IMR-90 (cell line): ENCODE data around the gene NME4. TPM values are rescaled to one million over a fixed set of nuclear protein-coding genes. Genes with fewer than 3 reads are reported as not detected.

Source experiments
- ATAC-seq: fragments of 200-7000 bp; cut with Tn5 transposase; 2 replicates; pipeline ENCODE4 v1.9.1; 2020; ENCODE audit warnings: low read depth, mild to moderate bottlenecking, moderate library complexity
- BruUV-seq: library from RNA; stranded (reverse); fragments of 400-500 nt; replicated peaks from 2 replicates; lab custom pipeline; 2021; lab: Mats Ljungman, UMichigan
- CTCF ChIA-PET: fragments of 300-600 bp; formaldehyde crosslinking; extraction: SDS; loops from one replicate; lab custom pipeline; 2021; ENCODE audit warnings: antibody characterized with exemption; lab: Yijun Ruan, JAX
- POLR2A ChIA-PET: fragments of 300-600 bp; sonication (Branson Sonifier 250); formaldehyde crosslinking; loops from one replicate; lab custom pipeline; 2022; ENCODE audit warnings: antibody characterized with exemption; ENCODE audit not compliant: unreplicated experiment; lab: Charles Lee
- DNase-seq: peaks from one replicate; pipeline ENCODE4 v3.0.0; 2013
- H2AFZ ChIP-seq: replicated peaks from 2 replicates; pipeline ENCODE3; 2013; ENCODE audit warnings: low read length, mild to moderate bottlenecking; ENCODE audit not compliant: poor library complexity
- H2AK5ac ChIP-seq: 2 replicates; pipeline ENCODE4 v1.6.1; 2013; ENCODE audit warnings: low read depth, low read length, inconsistent platforms
- H2AK9ac ChIP-seq: replicated peaks from 2 replicates; pipeline ENCODE3; 2013; ENCODE audit warnings: mild to moderate bottlenecking, low read depth, low read length, moderate library complexity; ENCODE audit not compliant: poor library complexity
- H2BK120ac ChIP-seq: 2 replicates; pipeline ENCODE4 v1.6.1; 2013; ENCODE audit warnings: low read depth, low read length, inconsistent platforms
- H2BK15ac ChIP-seq: 3 replicates; pipeline ENCODE4 v1.6.1; 2013; ENCODE audit warnings: low read depth, low read length, inconsistent platforms
- H2BK20ac ChIP-seq: 2 replicates; pipeline ENCODE4 v1.6.1; 2013; ENCODE audit warnings: low read depth, mild to moderate bottlenecking, inconsistent platforms, low read length, moderate library complexity
- H2BK5ac ChIP-seq: 2 replicates; pipeline ENCODE4 v1.6.1; 2013; ENCODE audit warnings: mild to moderate bottlenecking, low read depth, low read length, inconsistent platforms; ENCODE audit not compliant: poor library complexity, severe bottlenecking
- H3K14ac ChIP-seq: replicated peaks from 2 replicates; pipeline ENCODE4 v1.6.1; 2013; ENCODE audit warnings: low read depth, low read length, inconsistent platforms
- H3K18ac ChIP-seq: 2 replicates; pipeline ENCODE4 v1.6.1; 2013; ENCODE audit warnings: low read depth, low read length, control low read depth
- H3K23ac ChIP-seq: 2 replicates; pipeline ENCODE4 v1.6.1; 2013; ENCODE audit warnings: low read depth, low read length, inconsistent platforms
- H3K27ac ChIP-seq: 2 replicates; pipeline ENCODE4 v1.5.1; 2013; ENCODE audit warnings: mild to moderate bottlenecking, control low read depth, low read length; ENCODE audit not compliant: insufficient read depth
- H3K27me3 ChIP-seq: 2 replicates; pipeline ENCODE4 v1.6.1; 2013; ENCODE audit warnings: low read length; ENCODE audit not compliant: control insufficient read depth, insufficient read depth
- H3K36me3 ChIP-seq: 2 replicates; pipeline ENCODE4 v1.6.1; 2013; ENCODE audit warnings: low read length, mixed read lengths; ENCODE audit not compliant: control insufficient read depth, insufficient read depth
- H3K4ac ChIP-seq: 2 replicates; pipeline ENCODE4 v1.6.1; 2013; ENCODE audit warnings: low read depth, low read length, inconsistent platforms
- H3K4me1 ChIP-seq: 2 replicates; pipeline ENCODE4 v1.6.1; 2013; ENCODE audit warnings: low read length, mixed read lengths; ENCODE audit not compliant: control insufficient read depth, insufficient read depth
- H3K4me2 ChIP-seq: 2 replicates; pipeline ENCODE4 v1.6.1; 2013; ENCODE audit warnings: low read depth, mild to moderate bottlenecking, control low read depth, low read length, moderate library complexity
- H3K4me3 ChIP-seq: 2 replicates; pipeline ENCODE4 v1.5.1; 2013; ENCODE audit warnings: low read depth, mild to moderate bottlenecking, control low read depth, low read length, moderate library complexity; ENCODE audit not compliant: insufficient read depth
- H3K56ac ChIP-seq: 2 replicates; pipeline ENCODE4 v1.6.1; 2013; ENCODE audit warnings: low read length, inconsistent platforms; ENCODE audit not compliant: insufficient read depth; ENCODE audit errors: extremely low read depth
- H3K79me1 ChIP-seq, 2 experiments: 2 replicates each; pipeline ENCODE4 v1.6.1; 2013; ENCODE audit warnings: low read length in 2 of 2, inconsistent platforms in 1 of 2, low read depth in 1 of 2
- H3K9ac ChIP-seq: 2 replicates; pipeline ENCODE4 v1.6.1; 2013; ENCODE audit warnings: low read depth, low read length, control low read depth
- H3K9me1 ChIP-seq: 2 replicates; pipeline ENCODE4 v1.6.1; 2013; ENCODE audit warnings: low read length, inconsistent platforms; ENCODE audit not compliant: insufficient read depth
- H3K9me3 ChIP-seq: 2 replicates; pipeline ENCODE4 v1.6.1; 2013; ENCODE audit warnings: low read length; ENCODE audit not compliant: control insufficient read depth, insufficient read depth
- H4K20me1 ChIP-seq: 2 replicates; pipeline ENCODE4 v1.6.1; 2013; ENCODE audit warnings: low read length, inconsistent platforms; ENCODE audit not compliant: insufficient read depth
- H4K5ac ChIP-seq: 2 replicates; pipeline ENCODE4 v1.6.1; 2013; ENCODE audit warnings: mild to moderate bottlenecking, low read depth, low read length, control low read depth
- H4K8ac ChIP-seq, 2 experiments: 2 replicates each; pipeline ENCODE4 v1.6.1; 2013; ENCODE audit warnings: low read depth in 2 of 2, low read length in 2 of 2, control low read depth in 1 of 2, inconsistent platforms in 1 of 2
- H4K91ac ChIP-seq: 2 replicates; pipeline ENCODE4 v1.6.1; 2013; ENCODE audit warnings: low read depth, low read length, inconsistent platforms; ENCODE audit not compliant: insufficient read depth
- BHLHE40 ChIP-seq: fragments of 150-350 bp; IDR thresholded peaks from 2 replicates; pipeline ENCODE4 v1.6.1; 2016; ENCODE audit warnings: mild to moderate bottlenecking, low read depth, low read length
- CEBPB ChIP-seq: IDR thresholded peaks from 2 replicates; pipeline ENCODE4 v1.6.1; 2012; ENCODE audit warnings: low read depth, low read length, improper control_type of control experiment
- CHD1 ChIP-seq: IDR thresholded peaks from 2 replicates; pipeline ENCODE4 v1.6.1; 2012; ENCODE audit warnings: low read depth, low read length, improper control_type of control experiment
- CTCF ChIP-seq: conservative IDR thresholded peaks from 2 replicates; pipeline ENCODE4 v1.5.1; 2012; ENCODE audit warnings: mild to moderate bottlenecking, low read depth, low read length, improper control_type of control experiment
- ELK1 ChIP-seq: fragments of 150-350 bp; IDR thresholded peaks from 2 replicates; pipeline ENCODE4 v1.6.1; 2016; ENCODE audit warnings: low read depth, mild to moderate bottlenecking, low read length, moderate library complexity, borderline replicate concordance
- FOS ChIP-seq: fragments of 150-350 bp; IDR thresholded peaks from 2 replicates; pipeline ENCODE4 v1.6.1; 2016; ENCODE audit warnings: low read depth, low read length
- MAFK ChIP-seq: IDR thresholded peaks from 2 replicates; pipeline ENCODE4 v1.6.1; 2012; ENCODE audit warnings: low read depth, low read length, improper control_type of control experiment
- MAZ ChIP-seq: IDR thresholded peaks from 2 replicates; pipeline ENCODE4 v1.6.1; 2012; ENCODE audit warnings: low read depth, mild to moderate bottlenecking, low read length, improper control_type of control experiment, moderate library complexity, borderline replicate concordance
- MXI1 ChIP-seq: IDR thresholded peaks from 2 replicates; pipeline ENCODE4 v1.6.1; 2012; ENCODE audit warnings: low read depth, mild to moderate bottlenecking, low read length, moderate library complexity, borderline replicate concordance
- NFE2L2 ChIP-seq: fragments of 150-350 bp; IDR thresholded peaks from 2 replicates; pipeline ENCODE4 v1.6.1; 2016; ENCODE audit warnings: low read depth, mild to moderate bottlenecking, low read length
- POLR2A ChIP-seq: IDR thresholded peaks from 2 replicates; pipeline ENCODE4 v1.6.1; 2012; ENCODE audit warnings: mild to moderate bottlenecking, low read depth, low read length
- RAD21 ChIP-seq: IDR thresholded peaks from 2 replicates; pipeline ENCODE4 v1.6.1; 2012; ENCODE audit warnings: low read length, improper control_type of control experiment
- RCOR1 ChIP-seq: IDR thresholded peaks from 2 replicates; pipeline ENCODE4 v1.6.1; 2012; ENCODE audit warnings: mild to moderate bottlenecking, low read length, improper control_type of control experiment; ENCODE audit not compliant: insufficient replicate concordance
- RFX5 ChIP-seq: IDR thresholded peaks from 2 replicates; pipeline ENCODE4 v1.8.0; 2012; ENCODE audit warnings: low read depth, mild to moderate bottlenecking, low read length, moderate library complexity
- SMC3 ChIP-seq: fragments of 150-350 bp; IDR thresholded peaks from 2 replicates; pipeline ENCODE4 v1.6.1; 2016; ENCODE audit warnings: low read depth, mild to moderate bottlenecking, antibody characterized with exemption, low read length, moderate library complexity
- USF2 ChIP-seq: fragments of 150-350 bp; IDR thresholded peaks from 2 replicates; pipeline ENCODE4 v1.6.1; 2017; ENCODE audit warnings: mild to moderate bottlenecking, antibody characterized with exemption, low read length, low read depth
- WGBS, 2 experiments: methylation state at CpG; one replicate each; pipeline versions ENCODE4 v1.1.5 to v1.1.7; 2013; ENCODE audit warnings: missing lambda C conversion rate in 2 of 2; ENCODE audit not compliant: insufficient read length in 1 of 2; ENCODE audit errors: extremely low coverage in 2 of 2; 5-methylcytosine and 5-hydroxymethylcytosine counted together
- dilution Hi-C: fragments of 300-500 bp; cut with HindIII; formaldehyde crosslinking; loops from one replicate; pipeline ENCODE4 v1.14.3; 2018; ENCODE audit warnings: low sequenced_read_pairs; ENCODE audit not compliant: unreplicated experiment
- in situ Hi-C: fragments of 300-500 bp; cut with MboI; formaldehyde crosslinking; loops from 3 replicates; pipeline ENCODE4 v1.14.3; 2019; ENCODE audit warnings: low sequenced_read_pairs, inconsistent platforms, mixed read lengths
- intact Hi-C: fragments of 100-400 bp; cut with micrococcal nuclease; formaldehyde crosslinking; loops from 2 replicates; pipeline ENCODE4 v1.10.0; 2022
- polyA plus RNA-seq, 3 experiments: library from polyadenylated mRNA; depleted of rRNA; stranded (reverse); fragments of >200 nt; gene quantifications; 2 replicates each; pipeline ENCODE4 v1.2.3, GENCODE V29; 2012; ENCODE audit warnings: low replicate concordance in 1 of 3
- total RNA-seq: library from RNA; depleted of rRNA; stranded (reverse); fragments of >200 nt; gene quantifications from 2 replicates; pipeline ENCODE4 v1.2.3, GENCODE V29; 2012

NME4 gene
- total and polyA plus RNA-seq, 2 of the 4 experiments (the other 2 are of a cell fraction) = 124 to 288 TPM

- H3K36me3 ChIP-seq = peaks cover 5% of the 10 kb centered on the region
- H3K9me3 ChIP-seq = no peaks in the 10 kb centered on the region
- H3K9me1 ChIP-seq = peaks cover 18% of the 10 kb centered on the region
- TF ChIP-seq FOS (no peak), RFX5 (no peak), NFE2L2 (no peak), ELK1 (no peak), MAFK (no peak), CHD1 (no peak), POLR2A (no peak), CTCF (no peak), MAZ (no peak), USF2 (no peak), RAD21 (no peak), MXI1 (no peak), RCOR1 (no peak), BHLHE40 (no peak), CEBPB (no peak), SMC3 (no peak)
- H4K5ac ChIP-seq = no peak overlapping the region
- H3K4me3 ChIP-seq = peak overlapping the region; percentile 65
- peaks cover 27 to 57% of the 10 kb centered on the region in 2 experiments for H3K79me1 ChIP-seq
- H2BK120ac ChIP-seq = no peak overlapping the region
- H3K56ac ChIP-seq = no peak overlapping the region
- ATAC-seq (no peak), DNase-seq (no peak)
- H3K27me3 ChIP-seq = no peaks in the 10 kb centered on the region
- H4K91ac ChIP-seq = no peak overlapping the region
- peak overlapping the region; percentile 58 for H3K9ac ChIP-seq
- dilution Hi-C loops = no loop called here
- POLR2A ChIA-PET = no interaction called here
- 0 out of 2 replicates have a peak overlapping the region, but pooled peaks have one; percentile 36 for H3K4ac ChIP-seq
- CTCF ChIA-PET = interaction anchor here (0.7 kb wide), 1 partner anchor 65 kb away, joined by 3 read pairs; no protein-coding TSS in a partner anchor
- peaks cover 13% of the 10 kb centered on the region for H3K4me1 ChIP-seq
- no peak overlapping the region for H2AK5ac ChIP-seq
- 40% methylated on average over 6 of the region's 10 CpGs; no CpG with 5 or more reads in 1 of the 2 experiments for WGBS, 2 experiments
- H3K23ac ChIP-seq = peak overlapping the region; percentile 87; the same call in 1 of the 2 replicates
- peaks cover 41% of the 10 kb centered on the region for H4K20me1 ChIP-seq
- H4K8ac ChIP-seq = no peak overlapping the region
- BruUV-seq = no TSS peak
- H3K27ac ChIP-seq = no peak overlapping the region
- no peak overlapping the region for H2BK5ac ChIP-seq
- H2AK9ac ChIP-seq = peak overlapping the region; percentile 74
- no peak overlapping the region for H3K18ac ChIP-seq
- H3K4me2 ChIP-seq = peak overlapping the region; percentile 82
- in situ Hi-C loops = no loop called here
- no peak overlapping the region for H2BK20ac ChIP-seq
- intact Hi-C loops = no loop called here
- H2AFZ ChIP-seq = peak overlapping the region; percentile 66
- peak overlapping the region; percentile 87 for H3K14ac ChIP-seq
- H2BK15ac ChIP-seq = no peak overlapping the region
Observed at GRCh38 chr16:427250-427649, 30.3 kb downstream of the NME4 start.
